Stimulated activated CD4-positive, alpha-beta T cell treated with anti-CD3 and anti-CD28 coated beads, Interleukin-15, amount 100 ng/mL, for 1 hour (primary cell): Measurements from ENCODE around the gene DNAH8.

Experiments
- DNase-seq, 2 donors: peaks; one replicate each; pipeline ENCODE4 v3.0.0-alpha.2; 2020; ENCODE audit warnings: low read depth in 1 of 2, low spot score in 1 of 2

DNAH8 gene

GRCh38 chr6:39049575-39050283 lies 334.6 kb downstream of the DNAH8 start:
- DNase-seq, result no peak

- no peak for DNase-seq
Measured at GRCh38 chr6:39050453-39051112, 335.5 kb downstream of the DNAH8 start.

GRCh38 chr6:39051399-39052122 lies 336.4 kb downstream of the DNAH8 start:
- DNase-seq, result no peak

- no peak for DNase-seq
Measured at GRCh38 chr6:39053016-39053624, 338.0 kb downstream of the DNAH8 start.

- DNase-seq, result no peak
Measured at GRCh38 chr6:39053854-39054576, 338.9 kb downstream of the DNAH8 start.

GRCh38 chr6:39054577-39055142 lies 339.5 kb downstream of the DNAH8 start:
- DNase-seq, result no peak

- DNase-seq, result no peak
Measured at GRCh38 chr6:39055661-39056060, 340.6 kb downstream of the DNAH8 start.

GRCh38 chr6:39056191-39056590 lies 341.1 kb downstream of the DNAH8 start:
- no peak for DNase-seq

GRCh38 chr6:39056681-39057080 lies 341.6 kb downstream of the DNAH8 start:
- DNase-seq, result no peak

- DNase-seq, result no peak
Measured at GRCh38 chr6:39057251-39058155, 342.4 kb downstream of the DNAH8 start.

- no peak for DNase-seq
Measured at GRCh38 chr6:39058471-39059147, 343.5 kb downstream of the DNAH8 start.

- no peak for DNase-seq
Measured at GRCh38 chr6:39059496-39060310, 344.6 kb downstream of the DNAH8 start.

GRCh38 chr6:39060467-39061160 lies 345.5 kb downstream of the DNAH8 start:
- DNase-seq, result no peak

GRCh38 chr6:39061182-39061581 lies 346.1 kb downstream of the DNAH8 start:
- DNase-seq, result no peak

- no peak for DNase-seq
Measured at GRCh38 chr6:39061588-39061987, 346.5 kb downstream of the DNAH8 start.

- no peak for DNase-seq
Measured at GRCh38 chr6:39062014-39062740, 347.1 kb downstream of the DNAH8 start.

- DNase-seq, result no peak
Measured at GRCh38 chr6:39063526-39063925, 348.4 kb downstream of the DNAH8 start.
